Muscle of back (tissue), 11 donors: ENCODE measurements around the gene MAGEA9B. TPM values are rescaled to one million over a fixed set of nuclear protein-coding genes. Genes with fewer than 3 reads are reported as not detected.
"Not testable (repeated sequence)": the region's sequence is repeated elsewhere in the genome, so short reads cannot be mapped to it uniquely, and the experiment has no call there.

Source experiments
- DNase-seq, 3 donors: peaks; one replicate each; pipeline versions ENCODE4 v3.0.0 to v3.0.0-alpha.2; 2013
- polyA plus RNA-seq, 10 donors: library from polyadenylated mRNA; unstranded; fragments of 120-200 nt; gene quantifications; one replicate each; pipeline ENCODE4 v1.2.1, GENCODE V29; 2013; ENCODE audit not compliant: insufficient read length in 10 of 10

Gene MAGEA9B
- polyA plus RNA-seq, 10 donors, result not detected

DNA sequence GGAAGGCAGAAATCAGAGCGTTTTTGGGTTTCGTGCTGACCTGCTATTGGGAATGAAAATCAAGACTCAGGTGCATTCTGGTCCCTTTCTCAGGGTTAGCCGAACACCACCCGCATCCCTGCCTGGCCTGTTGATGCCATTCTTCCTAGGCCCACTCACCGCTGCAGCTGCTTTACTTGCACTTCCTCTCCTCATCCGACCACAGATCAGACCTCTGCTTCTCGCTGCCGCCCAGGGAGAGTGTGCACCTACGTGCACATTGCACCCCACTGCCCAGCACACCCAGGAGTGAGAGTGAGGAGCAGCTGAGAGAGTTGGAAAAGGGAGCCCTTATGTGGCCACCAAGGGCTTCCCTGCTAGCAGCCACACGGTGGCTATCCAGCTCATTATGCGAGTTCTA is 49.8 kb downstream of the MAGEA9B start:
- not testable (repeated sequence) for DNase-seq

DNA sequence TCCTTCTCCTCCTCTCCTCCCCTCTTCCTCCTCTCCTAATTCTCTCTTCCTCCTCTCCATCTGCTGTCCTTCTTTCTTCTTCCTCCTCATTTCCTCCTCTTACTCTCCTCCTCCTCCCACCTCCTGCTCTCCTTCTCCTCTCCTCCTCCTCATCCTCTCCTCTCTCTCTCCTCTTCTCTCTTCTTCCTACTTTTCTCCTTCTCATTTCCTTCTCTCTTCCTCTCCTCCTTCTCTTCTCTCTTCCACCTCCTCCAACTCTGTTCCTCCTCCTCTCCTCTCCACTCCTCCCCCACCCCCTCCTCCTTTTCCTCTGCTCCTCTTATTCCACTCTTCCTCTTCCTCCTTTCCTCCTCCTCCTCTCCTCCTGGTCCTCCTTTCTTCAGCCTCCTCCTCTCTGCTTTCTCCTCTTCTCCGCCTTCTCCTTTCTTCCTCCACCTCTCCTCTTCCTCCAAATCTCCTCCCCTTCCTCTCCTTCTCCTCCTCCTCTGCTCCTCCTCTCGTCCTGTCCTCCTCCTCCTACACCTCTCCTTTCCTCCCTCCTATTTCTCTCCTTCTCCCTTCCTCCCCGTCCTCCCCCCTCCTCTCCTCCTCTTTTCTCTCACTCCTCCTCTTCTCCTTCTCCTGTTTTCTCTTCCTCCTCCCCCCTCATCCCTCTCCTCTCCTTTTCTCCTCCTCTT is 52.2 kb downstream of the MAGEA9B start:
- not testable (repeated sequence) for DNase-seq

DNA sequence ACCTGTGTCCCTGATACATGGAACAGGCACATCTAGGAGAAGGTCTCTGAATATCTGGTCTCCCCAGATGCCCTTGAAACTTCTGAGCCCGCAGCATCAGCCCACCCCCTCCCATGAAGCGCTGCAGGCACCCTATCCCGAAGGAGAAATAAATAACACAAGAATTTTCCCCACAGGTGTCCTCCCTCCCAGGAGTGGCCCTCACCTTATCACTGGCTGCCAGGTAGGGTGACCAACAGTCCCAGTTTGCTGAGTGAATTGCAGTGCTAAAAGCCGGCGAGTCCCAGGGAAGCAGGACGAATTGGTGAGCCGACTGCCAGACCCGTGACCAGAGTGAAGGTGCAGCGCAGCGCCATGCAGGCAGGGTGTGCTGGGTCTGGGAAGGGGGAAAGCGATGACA is 53.3 kb downstream of the MAGEA9B start:
- DNase-seq, result not testable (repeated sequence)

DNA sequence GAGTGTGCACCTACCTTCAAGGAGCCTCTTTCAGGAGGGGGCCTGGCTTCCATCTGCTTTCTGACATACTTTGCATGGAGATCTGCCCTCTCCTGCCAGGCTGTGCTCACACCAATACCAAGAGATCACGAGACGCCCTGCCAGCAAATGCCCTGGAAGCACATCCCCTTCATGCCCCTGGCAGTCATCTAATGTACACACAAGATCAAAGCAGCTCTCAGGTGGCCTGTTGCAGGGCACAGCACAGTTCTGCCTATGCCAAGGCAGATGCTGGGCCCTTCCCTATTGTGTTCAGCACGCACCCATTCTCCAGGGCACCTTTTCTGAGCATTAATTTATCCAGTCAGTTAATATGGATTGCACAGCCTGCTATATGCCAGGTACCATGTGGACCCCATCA is 54.4 kb downstream of the MAGEA9B start:
- not testable (repeated sequence) for DNase-seq

Other genes starting within 250 kb of the MAGEA9B start
- gene IDS, start 82.2 kb downstream of the MAGEA9B start, polyA plus RNA-seq, result 10 to 100 TPM; 18.7 to 33.3 (median 27.2) TPM
- 10 to 100 TPM; 18.8 to 24.4 (median 21.5) TPM for gene EOLA1, start 46.4 kb downstream of the MAGEA9B start, polyA plus RNA-seq
- 1 to 10 TPM in 3 of 10 donors, under 1 TPM in 5, not detected in 2; 0.49 to 2.8 (median 0.79) TPM for gene HSFX3, start 37.5 kb downstream of the MAGEA9B start, polyA plus RNA-seq
- gene HSFX2, start 7.9 kb upstream of the MAGEA9B start, polyA plus RNA-seq, result 1 to 10 TPM in 3 of 10 donors, under 1 TPM in 2, not detected in 5; 0.31 to 1.6 (median 1.0) TPM
- 10 to 100 TPM; 26.9 to 39.5 (median 30.2) TPM for gene TMEM185A, start 44.3 kb upstream of the MAGEA9B start, polyA plus RNA-seq
- gene MAGEA11, start 124.6 kb upstream of the MAGEA9B start, polyA plus RNA-seq, result not detected
- gene HSFX1, start 186.6 kb upstream of the MAGEA9B start, polyA plus RNA-seq, result 1 to 10 TPM in 9 of 10 donors, under 1 TPM in 1; 0.98 to 3.1 (median 1.8) TPM
- not detected for gene MAGEA9, start 194.5 kb upstream of the MAGEA9B start, polyA plus RNA-seq